Activated B cell treated with CpG ODN at 0.5 μM for 24 hours (primary cell): ENCODE data around the gene DLGAP3. TPM values are rescaled to one million over a fixed set of nuclear protein-coding genes. Genes with fewer than 3 reads are reported as not detected.

Experiments used
- ATAC-seq: fragments of 200-7000 bp; cut with Tn5 transposase; one replicate; pipeline ENCODE4 v1.10.0; 2021; ENCODE audit warnings: low read depth, mild to moderate bottlenecking, moderate library complexity
- CTCF ChIA-PET: fragments of 350-600 bp; sonication (Branson Sonifier 250); formaldehyde crosslinking; loops from one replicate; lab custom pipeline; 2021; ENCODE audit warnings: antibody characterized with exemption; lab: Charles Lee
- POLR2A ChIA-PET: fragments of 350-600 bp; sonication (Branson Sonifier 250); formaldehyde crosslinking; loops from one replicate; lab custom pipeline; 2021; ENCODE audit warnings: antibody characterized with exemption; lab: Charles Lee
- DNase-seq: peaks from one replicate; pipeline ENCODE4 v3.0.0; 2022
- H3K27ac Mint-ChIP-seq: one replicate; pipeline ENCODE4 v1.8.0; 2020; ENCODE audit warnings: mixed read lengths
- H3K27me3 Mint-ChIP-seq: one replicate; pipeline ENCODE4 v1.8.0; 2021; ENCODE audit warnings: mixed read lengths
- H3K36me3 Mint-ChIP-seq: one replicate; pipeline ENCODE4 v1.8.0; 2021; ENCODE audit warnings: low read depth, mixed read lengths
- H3K4me1 Mint-ChIP-seq: one replicate; pipeline ENCODE4 v1.8.0; 2021; ENCODE audit warnings: mixed read lengths
- H3K4me3 Mint-ChIP-seq: one replicate; pipeline ENCODE4 v1.8.0; 2020; ENCODE audit warnings: mild to moderate bottlenecking, mixed read lengths
- H3K9me3 Mint-ChIP-seq: one replicate; pipeline ENCODE4 v1.8.0; 2020; ENCODE audit warnings: mixed read lengths
- intact Hi-C: fragments of 100-400 bp; cut with micrococcal nuclease; formaldehyde crosslinking; loops from one replicate; pipeline ENCODE4 v1.15.1; 2024
- total RNA-seq: library from RNA; stranded (reverse); gene quantifications from 2 replicates; pipeline ENCODE4 v1.2.3, GENCODE V29; 2022
- TF ChIP-seq, protein P1 (sequence below): fragments of 200-600 bp; IDR thresholded peaks from one replicate; pipeline ENCODE4 v1.8.0; 2022; ENCODE audit warnings: antibody characterized with exemption, mild to moderate bottlenecking

The DLGAP3 gene, protein sequence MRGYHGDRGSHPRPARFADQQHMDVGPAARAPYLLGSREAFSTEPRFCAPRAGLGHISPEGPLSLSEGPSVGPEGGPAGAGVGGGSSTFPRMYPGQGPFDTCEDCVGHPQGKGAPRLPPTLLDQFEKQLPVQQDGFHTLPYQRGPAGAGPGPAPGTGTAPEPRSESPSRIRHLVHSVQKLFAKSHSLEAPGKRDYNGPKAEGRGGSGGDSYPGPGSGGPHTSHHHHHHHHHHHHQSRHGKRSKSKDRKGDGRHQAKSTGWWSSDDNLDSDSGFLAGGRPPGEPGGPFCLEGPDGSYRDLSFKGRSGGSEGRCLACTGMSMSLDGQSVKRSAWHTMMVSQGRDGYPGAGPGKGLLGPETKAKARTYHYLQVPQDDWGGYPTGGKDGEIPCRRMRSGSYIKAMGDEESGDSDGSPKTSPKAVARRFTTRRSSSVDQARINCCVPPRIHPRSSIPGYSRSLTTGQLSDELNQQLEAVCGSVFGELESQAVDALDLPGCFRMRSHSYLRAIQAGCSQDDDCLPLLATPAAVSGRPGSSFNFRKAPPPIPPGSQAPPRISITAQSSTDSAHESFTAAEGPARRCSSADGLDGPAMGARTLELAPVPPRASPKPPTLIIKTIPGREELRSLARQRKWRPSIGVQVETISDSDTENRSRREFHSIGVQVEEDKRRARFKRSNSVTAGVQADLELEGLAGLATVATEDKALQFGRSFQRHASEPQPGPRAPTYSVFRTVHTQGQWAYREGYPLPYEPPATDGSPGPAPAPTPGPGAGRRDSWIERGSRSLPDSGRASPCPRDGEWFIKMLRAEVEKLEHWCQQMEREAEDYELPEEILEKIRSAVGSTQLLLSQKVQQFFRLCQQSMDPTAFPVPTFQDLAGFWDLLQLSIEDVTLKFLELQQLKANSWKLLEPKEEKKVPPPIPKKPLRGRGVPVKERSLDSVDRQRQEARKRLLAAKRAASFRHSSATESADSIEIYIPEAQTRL
- total RNA-seq, result 3.9 and 6.0 TPM in 2 replicates

DNA sequence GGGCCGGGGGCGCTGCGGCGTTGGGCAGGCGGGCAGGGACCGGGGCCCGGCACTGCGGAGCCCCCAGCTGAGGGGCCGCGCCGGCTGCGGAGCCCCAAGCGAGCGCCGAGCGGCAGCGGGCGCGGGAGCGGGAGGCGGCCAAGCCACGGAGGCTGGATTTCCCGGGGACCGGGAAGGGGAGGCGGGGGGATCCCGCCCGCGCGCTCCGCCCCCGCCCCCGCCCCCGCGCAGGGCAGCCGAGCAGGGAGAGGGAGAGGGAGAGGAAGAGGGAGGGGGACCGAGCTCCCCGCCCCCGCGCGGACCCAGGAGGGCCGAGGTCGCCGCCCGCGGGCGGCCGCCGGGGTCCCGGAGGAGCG is at the start of gene DLGAP3:
TSS of gene DLGAP3 (minus strand) at position 154 of the 356 bp plus-strand sequence. CDS start 24,267 bp downstream, outside the sequence.
- TF ChIP-seq, protein P1, sequence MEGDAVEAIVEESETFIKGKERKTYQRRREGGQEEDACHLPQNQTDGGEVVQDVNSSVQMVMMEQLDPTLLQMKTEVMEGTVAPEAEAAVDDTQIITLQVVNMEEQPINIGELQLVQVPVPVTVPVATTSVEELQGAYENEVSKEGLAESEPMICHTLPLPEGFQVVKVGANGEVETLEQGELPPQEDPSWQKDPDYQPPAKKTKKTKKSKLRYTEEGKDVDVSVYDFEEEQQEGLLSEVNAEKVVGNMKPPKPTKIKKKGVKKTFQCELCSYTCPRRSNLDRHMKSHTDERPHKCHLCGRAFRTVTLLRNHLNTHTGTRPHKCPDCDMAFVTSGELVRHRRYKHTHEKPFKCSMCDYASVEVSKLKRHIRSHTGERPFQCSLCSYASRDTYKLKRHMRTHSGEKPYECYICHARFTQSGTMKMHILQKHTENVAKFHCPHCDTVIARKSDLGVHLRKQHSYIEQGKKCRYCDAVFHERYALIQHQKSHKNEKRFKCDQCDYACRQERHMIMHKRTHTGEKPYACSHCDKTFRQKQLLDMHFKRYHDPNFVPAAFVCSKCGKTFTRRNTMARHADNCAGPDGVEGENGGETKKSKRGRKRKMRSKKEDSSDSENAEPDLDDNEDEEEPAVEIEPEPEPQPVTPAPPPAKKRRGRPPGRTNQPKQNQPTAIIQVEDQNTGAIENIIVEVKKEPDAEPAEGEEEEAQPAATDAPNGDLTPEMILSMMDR, result no peak
- intact Hi-C loops, result loop anchor here (5.0 kb wide), 1 partner anchor 53 kb away; no protein-coding TSS in a partner anchor
- ChIA-PET POLR2A (interaction anchor here (0.8 to 1.6 kb wide), 4 partner anchors 10 to 263 kb away, joined by 3 to 8 read pairs (median 3); partner anchors contain the start of gene SFPQ), CTCF (interaction anchor here (1.0 kb wide), 1 partner anchor 63 kb away, joined by 3 read pairs; no protein-coding TSS in a partner anchor)
- ATAC-seq (peak; percentile 47), DNase-seq (no peak)
- H3K4me3 Mint-ChIP-seq, result peak within 1 kb of the TSS; percentile 85
- H3K27me3 Mint-ChIP-seq, result peaks cover 11% of the 10 kb centered on the region
- peak within 1 kb of the TSS; percentile 8 for H3K27ac Mint-ChIP-seq
- peaks cover 23% of the 10 kb centered on the region for H3K4me1 Mint-ChIP-seq
- H3K9me3 Mint-ChIP-seq, result no peaks in the 10 kb centered on the region
- H3K36me3 Mint-ChIP-seq, result no peaks in the 10 kb centered on the region

DNA sequence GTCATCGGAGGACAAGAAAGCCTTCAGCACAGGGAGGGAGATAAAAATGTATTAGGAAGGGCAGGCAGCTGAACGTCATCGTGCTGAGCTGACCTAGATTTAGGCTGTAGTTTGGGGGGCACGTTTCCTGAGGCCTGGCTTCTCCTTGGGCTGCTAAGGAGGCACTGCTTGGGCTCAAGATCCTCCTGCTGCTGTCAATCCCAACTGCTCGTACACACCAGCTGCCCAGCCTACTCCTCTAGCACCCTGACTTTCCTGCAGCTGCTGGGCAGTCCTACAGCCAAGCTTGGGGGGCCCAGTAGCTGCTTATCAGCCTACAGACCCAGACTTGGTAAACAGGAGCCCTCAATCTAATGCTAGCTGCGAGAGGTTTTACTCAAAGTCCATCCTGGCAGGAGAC is 49.5 kb upstream of the DLGAP3 start:
- intact Hi-C loops, result no loop called here

DNA sequence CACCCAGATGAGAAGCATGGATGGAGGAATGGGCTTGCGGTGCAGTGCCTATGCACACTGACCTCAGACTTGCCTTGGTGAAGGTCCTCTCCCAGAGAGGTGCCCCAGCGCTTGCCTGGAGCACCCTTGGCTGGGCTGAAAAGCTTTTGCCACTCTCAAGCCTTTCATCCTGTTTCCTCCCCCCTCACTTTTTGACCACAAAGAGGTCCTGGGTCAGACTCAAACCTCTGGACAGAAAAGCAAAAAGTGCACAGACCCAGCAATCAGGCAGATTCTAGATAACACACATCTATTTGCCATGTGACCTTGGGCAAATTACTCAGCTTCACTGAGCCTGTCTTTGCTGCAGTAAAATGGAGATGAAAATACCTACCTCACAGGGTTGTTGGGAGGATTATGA is 48.4 kb upstream of the DLGAP3 start:
- CTCF ChIA-PET, result no interaction called here
- ATAC-seq, result no peak
- intact Hi-C loops, result no loop called here

More for the DNA sequence above, 49.5 kb upstream of the DLGAP3 start:
- H3K27ac Mint-ChIP-seq, result no peak overlapping the region
- POLR2A ChIA-PET, result interaction anchor here (1.2 kb wide), 1 partner anchor 53 kb away, joined by 3 read pairs; no protein-coding TSS in a partner anchor
- DNase-seq, result no peak
- peaks cover 27% of the 10 kb centered on the region for H3K36me3 Mint-ChIP-seq
- no peaks in the 10 kb centered on the region for H3K27me3 Mint-ChIP-seq
- no peaks in the 10 kb centered on the region for H3K9me3 Mint-ChIP-seq
- TF ChIP-seq, protein P1, result no peak
- H3K4me3 Mint-ChIP-seq, result no peak overlapping the region
- ATAC-seq, result no peak
- H3K4me1 Mint-ChIP-seq, result peaks cover 36% of the 10 kb centered on the region
- CTCF ChIA-PET, result no interaction called here

DNA sequence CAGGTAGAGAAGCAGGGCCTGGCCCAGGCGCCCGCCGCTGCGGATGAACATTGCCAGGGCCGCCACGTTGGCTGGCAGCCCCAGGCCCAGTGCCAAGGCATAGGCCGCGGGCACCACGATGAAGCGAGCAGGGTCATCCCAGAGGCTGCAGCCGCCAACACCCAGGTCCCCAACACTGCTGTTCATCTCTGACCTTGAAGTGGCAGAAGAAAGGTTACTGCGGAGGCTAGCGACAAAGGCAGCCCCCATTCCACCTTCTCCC is 47.7 kb upstream of the DLGAP3 start:
- no peak for DNase-seq
- Mint-ChIP-seq H3K4me1 (peaks cover 21% of the 10 kb centered on the region), H3K27me3 (no peaks in the 10 kb centered on the region), H3K27ac (no peak overlapping the region), H3K36me3 (peaks cover 26% of the 10 kb centered on the region), H3K4me3 (no peak overlapping the region), H3K9me3 (no peaks in the 10 kb centered on the region)
- ATAC-seq, result no peak
- POLR2A ChIA-PET, result no interaction called here
- CTCF ChIA-PET, result no interaction called here
- TF ChIP-seq, protein P1, result no peak
- intact Hi-C loops, result no loop called here

More for the DNA sequence above, 48.4 kb upstream of the DLGAP3 start:
- peaks cover 27% of the 10 kb centered on the region for H3K36me3 Mint-ChIP-seq
- H3K4me1 Mint-ChIP-seq, result peaks cover 27% of the 10 kb centered on the region
- H3K9me3 Mint-ChIP-seq, result no peaks in the 10 kb centered on the region
- TF ChIP-seq, protein P1, result no peak
- POLR2A ChIA-PET, result no interaction called here
- no peak for DNase-seq
- no peaks in the 10 kb centered on the region for H3K27me3 Mint-ChIP-seq
- no peak overlapping the region for H3K4me3 Mint-ChIP-seq
- no peak overlapping the region for H3K27ac Mint-ChIP-seq
